A673 (cell line): ENCODE data around the gene CACNA1G. TPM values are rescaled to one million over a fixed set of nuclear protein-coding genes. Genes with fewer than 3 reads are reported as not detected.

ENCODE experiments used
- BruUV-seq: library from RNA; stranded (reverse); fragments of 400-500 nt; replicated peaks from 2 replicates; lab custom pipeline; 2021; lab: Mats Ljungman, UMichigan
- CTCF ChIA-PET: fragments of 300-600 bp; sonication (Branson Sonifier 250); formaldehyde crosslinking; loops from one replicate; lab custom pipeline; 2022; ENCODE audit warnings: antibody characterized with exemption; lab: Charles Lee
- POLR2A ChIA-PET: fragments of 300-600 bp; sonication (Branson Sonifier 250); formaldehyde crosslinking; loops from one replicate; lab custom pipeline; 2022; ENCODE audit warnings: antibody characterized with exemption; ENCODE audit not compliant: low non-redundant PET; lab: Charles Lee
- DNase-seq: peaks from one replicate; pipeline ENCODE4 v3.0.0-alpha.2; 2015; ENCODE audit warnings: low spot score
- H3K27ac ChIP-seq: fragments of 200-600 bp; sonication (generic); 2 replicates; pipeline ENCODE4 v1.5.1; 2016; ENCODE audit warnings: mixed run types, low read depth, mild to moderate bottlenecking, mixed read lengths, antibody characterized with exemption, low read length; ENCODE audit not compliant: poor library complexity, severe bottlenecking
- H3K27me3 ChIP-seq: fragments of 200-600 bp; sonication (generic); replicated peaks from 2 replicates; pipeline ENCODE4 v1.6.1; 2017; ENCODE audit warnings: mixed run types, low read depth, mild to moderate bottlenecking, mixed read lengths, antibody characterized with exemption, low read length; ENCODE audit not compliant: insufficient read depth, poor library complexity
- H3K36me3 ChIP-seq: fragments of 200-600 bp; sonication (generic); 2 replicates; pipeline ENCODE4 v1.6.1; 2016; ENCODE audit warnings: mixed run types, mild to moderate bottlenecking, mixed read lengths, antibody characterized with exemption, low read length; ENCODE audit not compliant: insufficient read depth, poor library complexity, severe bottlenecking
- H3K4me1 ChIP-seq: fragments of 200-600 bp; sonication (generic); 2 replicates; pipeline ENCODE4 v1.6.1; 2017; ENCODE audit warnings: mixed run types, mild to moderate bottlenecking, mixed read lengths, antibody characterized with exemption, low read length; ENCODE audit not compliant: insufficient read depth, poor library complexity, severe bottlenecking
- H3K4me3 ChIP-seq: fragments of 200-600 bp; sonication (generic); 2 replicates; pipeline ENCODE4 v1.5.1; 2016; ENCODE audit warnings: low read depth, mixed run types, mild to moderate bottlenecking, mixed read lengths, low read length; ENCODE audit not compliant: poor library complexity, severe bottlenecking
- H3K9me3 ChIP-seq: fragments of 200-600 bp; sonication (generic); 2 replicates; pipeline ENCODE4 v1.6.1; 2016; ENCODE audit warnings: mixed run types, low read depth, mild to moderate bottlenecking, mixed read lengths, antibody characterized with exemption, low read length; ENCODE audit not compliant: poor library complexity, severe bottlenecking
- CTCF ChIP-seq: fragments of 300-800, 200-600 bp; sonication (generic); conservative IDR thresholded peaks from 2 replicates; pipeline ENCODE4 v1.5.1; 2017; ENCODE audit warnings: low read depth, mild to moderate bottlenecking, antibody characterized with exemption, low read length, moderate library complexity, mixed read lengths
- EZH2 ChIP-seq: fragments of 200-600 bp; sonication (generic); IDR thresholded peaks from 2 replicates; pipeline ENCODE4 v1.6.1; 2017; ENCODE audit warnings: borderline replicate concordance, low read depth, mild to moderate bottlenecking, mixed read lengths, antibody characterized with exemption, low read length; ENCODE audit not compliant: poor library complexity, severe bottlenecking
- intact Hi-C: fragments of 100-400 bp; cut with micrococcal nuclease; formaldehyde crosslinking; loops from one replicate; pipeline ENCODE4 v1.10.0; 2022; ENCODE audit not compliant: unreplicated experiment
- total RNA-seq: library from RNA; stranded (reverse); gene quantifications from 2 replicates; pipeline ENCODE4 v1.2.3, GENCODE V29; 2021

The CACNA1G gene
- total RNA-seq, 1 experiment from 2014 or later: 7.1 TPM

- TF ChIP-seq EZH2: no peak
- no peak for TF ChIP-seq CTCF
- Histone ChIP-seq H3K4me1 (peaks cover 9% of the 10 kb centered on the region), H3K36me3 (no peaks in the 10 kb centered on the region), H3K27me3 (no peaks in the 10 kb centered on the region), H3K27ac (no peak overlapping the region), H3K9me3 (no peaks in the 10 kb centered on the region), H3K4me3 (no peak overlapping the region)
- DNase-seq: no peak
- CTCF ChIA-PET: interaction anchor here (0.7 kb wide), 2 partner anchors 32 to 53 kb away, joined by 7 to 8 read pairs; no protein-coding TSS in a partner anchor
- intact Hi-C loops: no loop called here
- POLR2A ChIA-PET: no interaction called here
- BruUV-seq: no TSS peak
Observed at GRCh38 chr17:50662632-50663225, 102.2 kb downstream of the CACNA1G start.

GRCh38 chr17:50663812-50664374, 103.4 kb downstream of the CACNA1G start:
- BruUV-seq: no TSS peak
- TF ChIP-seq CTCF (no peak), EZH2 (no peak)
- DNase-seq: no peak
- peaks cover 9% of the 10 kb centered on the region for H3K4me1 ChIP-seq
- H3K36me3 ChIP-seq: no peaks in the 10 kb centered on the region
- intact Hi-C loops: no loop called here
- POLR2A ChIA-PET: no interaction called here
- H3K9me3 ChIP-seq: no peaks in the 10 kb centered on the region
- no peaks in the 10 kb centered on the region for H3K27me3 ChIP-seq
- CTCF ChIA-PET: no interaction called here
- H3K27ac ChIP-seq: no peak overlapping the region
- no peak overlapping the region for H3K4me3 ChIP-seq

- Histone ChIP-seq H3K4me3 (no peak overlapping the region), H3K27ac (no peak overlapping the region), H3K9me3 (no peaks in the 10 kb centered on the region), H3K4me1 (peaks cover 9% of the 10 kb centered on the region), H3K36me3 (no peaks in the 10 kb centered on the region), H3K27me3 (no peaks in the 10 kb centered on the region)
- DNase-seq: no peak
- intact Hi-C loops: no loop called here
- POLR2A ChIA-PET: no interaction called here
- no TSS peak for BruUV-seq
- CTCF ChIA-PET: no interaction called here
- no peak for TF ChIP-seq EZH2
- TF ChIP-seq CTCF: no peak
Observed at GRCh38 chr17:50664788-50665458, 104.4 kb downstream of the CACNA1G start.
